ENCODE results near the gene AMFR. TPM values are rescaled to one million over a fixed set of nuclear protein-coding genes. Genes with fewer than 3 reads are reported as not detected.

Gene AMFR
- total and polyA plus RNA-seq, 2 of the 8 experiments (the other 6 are each of a cell fraction or from before 2014, with no cell fraction given): 18.6 to 21.7 TPM

DNA sequence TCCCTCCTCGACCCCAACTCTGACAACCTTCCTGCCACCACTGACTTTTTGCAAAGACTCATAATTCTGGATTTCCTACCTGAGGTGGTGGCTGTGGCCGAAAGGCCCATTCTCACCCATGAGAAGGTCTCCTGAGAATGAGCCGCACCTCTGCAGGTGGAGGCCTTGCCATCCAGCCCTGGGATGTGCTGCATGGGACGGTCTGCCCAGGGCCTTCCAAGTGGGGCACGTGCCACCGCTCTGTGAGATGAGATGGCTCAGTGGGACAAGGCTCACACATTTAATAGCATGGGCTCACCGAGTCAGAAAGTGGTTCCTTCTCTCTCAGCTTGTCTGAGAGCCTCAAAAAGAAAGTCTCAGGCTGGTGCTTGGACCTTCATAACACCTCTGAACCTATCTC lies 112.8 kb downstream of the AMFR start (continued):
- no peak for TF ChIP-seq BRCA1 (IDR thresholded peaks at IDR 0.05; ENCODE audit: low read depth, low read length)

DNA sequence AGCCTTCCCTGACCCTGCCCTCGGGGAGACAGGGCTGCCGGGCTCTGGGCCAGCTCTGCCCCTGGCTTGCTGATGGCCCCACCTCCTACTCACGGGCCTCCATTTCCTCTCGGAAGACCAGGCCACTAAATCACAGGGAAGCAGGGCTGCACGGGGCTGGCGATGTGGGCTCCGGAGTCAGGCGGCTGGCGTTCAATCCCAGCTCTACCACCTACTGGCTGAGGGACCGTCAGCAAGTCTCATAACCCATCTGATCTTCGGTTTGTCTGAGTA lies 113.4 kb downstream of the AMFR start:
- Histone ChIP-seq H2AK5ac (ENCODE audit: low read depth, low read length) (no peak overlapping the region), H4K8ac (ENCODE audit: extremely low read depth, insufficient read depth, low read length) (no peak overlapping the region), H2BK5ac (ENCODE audit: low read depth, low read length) (no peak overlapping the region), H3K4me2 (ENCODE audit: insufficient read depth in 1 of 2, low read depth in 2 of 2, low read length in 2 of 2) (no peak overlapping the region), H3K18ac (ENCODE audit: extremely low read depth, low read length) (no peak overlapping the region), H2BK120ac (replicated peaks; ENCODE audit: low read depth, low read length) (no peak overlapping the region), H2BK15ac (ENCODE audit: low read length) (no peak overlapping the region), H2BK20ac (ENCODE audit: low read length) (no peak overlapping the region), H3K9ac (replicated peaks in 1 of 4; ENCODE audit: extremely low read depth in 1 of 4, low read depth in 3 of 4, low read length in 3 of 4) (no peak overlapping the region), H3K27me3 (replicated peaks in 1 of 4; ENCODE audit: control insufficient read depth in 3 of 4, extremely low read depth in 1 of 4, insufficient read depth in 3 of 4, low read length in 3 of 4) (no peaks in the 10 kb centered on the region; a peak in 1 of 7 replicates), H2BK12ac (ENCODE audit: low read depth, low read length) (no peak overlapping the region), H4K5ac (ENCODE audit: insufficient read length, low read depth, low read length) (no peak overlapping the region), H3K9me3 (ENCODE audit: insufficient read depth in 2 of 2, low read depth in 1 of 2, low read length in 1 of 2) (no peaks in the 10 kb centered on the region), H3K79me2 (ENCODE audit: control insufficient read depth in 1 of 2, insufficient read depth in 2 of 2, low read length in 2 of 2) (no peaks in the 10 kb centered on the region), H2AFZ (ENCODE audit: low read length) (no peak overlapping the region), H4K91ac (replicated peaks; ENCODE audit: insufficient read length, low read length) (no peak overlapping the region), H3K4ac (replicated peaks; ENCODE audit: insufficient read length, low read depth, low read length) (no peak overlapping the region), H3K36me3 (ENCODE audit: control insufficient read depth in 2 of 4, insufficient read depth in 4 of 4, low read length in 3 of 4) (no peaks in the 10 kb centered on the region), H3K4me1 (replicated peaks in 1 of 4; ENCODE audit: control insufficient read depth in 3 of 4, insufficient read depth in 4 of 4, low read length in 3 of 4) (no peaks in the 10 kb centered on the region), H3K27ac (ENCODE audit: low read depth, low read length) (no peak overlapping the region), H3K56ac (replicated peaks; ENCODE audit: insufficient read length, low read depth, low read length) (no peak overlapping the region), H3K14ac (ENCODE audit: insufficient read length) (no peak overlapping the region), H3K79me1 (ENCODE audit: low read depth, low read length) (no peaks in the 10 kb centered on the region), H3K23ac (ENCODE audit: insufficient read length) (no peak overlapping the region), H4K20me1 (replicated peaks in 1 of 2; ENCODE audit: control insufficient read depth in 1 of 2, insufficient read depth in 2 of 2, low read length in 2 of 2) (peaks cover 0 to 1% of the 10 kb centered on the region in 2 experiments), H3K23me2 (ENCODE audit: low read depth, low read length) (no peaks in the 10 kb centered on the region), H3K4me3 (ENCODE audit: extremely low read depth in 1 of 4, insufficient read depth in 2 of 4, low read depth in 3 of 4, low read length in 4 of 4) (no peak overlapping the region)
- POLR2A ChIA-PET (ENCODE audit: partially characterized antibody): no interaction called here
- DNase-seq (ENCODE audit: low read depth in 1 of 2, low spot score in 2 of 2) (no peak), FAIRE-seq (no peak)
- 95% methylated on average over 9 of the region's 11 CpGs; no CpG with 5 or more reads in 1 of the 2 experiments for WGBS, 2 experiments (ENCODE audit: extremely low coverage in 1 of 2, insufficient coverage in 1 of 2, insufficient read length in 1 of 2, insufficient replicate concordance in 2 of 2, low coverage in 1 of 2, low lambda C conversion rate in 2 of 2, missing lambda C conversion rate in 1 of 2)
- CTCF ChIA-PET (ENCODE audit: partially characterized antibody): interaction anchor here (0.8 to 4.8 kb wide), 24 partner anchors 9 to 377 kb away, joined by 3 to 26 read pairs (median 4); no protein-coding TSS in a partner anchor
- TF ChIP-seq CBX5 (IDR thresholded peaks at IDR 0.05; ENCODE audit: low read depth, low read length) (no peak), CEBPB (IDR thresholded peaks at IDR 0.05; ENCODE audit: low read depth, low read length) (no peak), KDM5A (IDR thresholded peaks at IDR 0.05; ENCODE audit: low read length) (no peak), EZH2 (IDR thresholded peaks at IDR 0.05; ENCODE audit: low read depth, low read length, severe bottlenecking) (no peak)
